Measurements from ENCODE around the gene PVR. TPM values are rescaled to one million over a fixed set of nuclear protein-coding genes. Genes with fewer than 3 reads are reported as not detected.

Gene PVR
- total RNA-seq: 10 to 100 TPM; 23.8 to 39.8 (median 26.7) TPM
- long read RNA-seq, donor 1, transcript PVR-203 (8 exons, 3,078 nt): minor isoform, 9 of 56 reads
- long read RNA-seq, donor 1, transcript PVR-202 (7 exons, 3,166 nt): minor isoform, 8 of 56 reads
- long read RNA-seq, donor 1, transcript PVR-205 (8 exons, 3,325 nt): major isoform, 27 of 56 reads
- long read RNA-seq, donor 1, partial matches to known transcripts: 3 of 56 reads
- long read RNA-seq, donor 1, other reads (novel, unspliced or antisense): 6 of 56 reads
- long read RNA-seq, donor 2, partial matches to known transcripts: 1 of 6 reads
- long read RNA-seq, donor 2, other reads (novel, unspliced or antisense): 2 of 6 reads

- Histone ChIP-seq H3K9me3 (no peaks in the 10 kb centered on the region), H3K4me3 (peak within 1 kb of the TSS; percentile 68), H3K36me3 (ENCODE audit: low read depth) (no peaks in the 10 kb centered on the region), H3K4me1 (ENCODE audit: low read depth) (peaks cover 21% of the 10 kb centered on the region)
- intact Hi-C loops (cut with DNase I, micrococcal nuclease): no loop called here
- ATAC-seq (peak; percentile 94), DNase-seq (peak; percentile 79 to 87 (median 80))
- no peak for TF ChIP-seq CTCF (IDR thresholded peaks at IDR 0.05)
These were observed at the start of gene PVR for GRCh38 chr19:44643605-44644401. TSS of gene PVR (plus strand) at chr19:44643910. CDS start at chr19:44644097, 187 bp downstream.

GRCh38 chr19:44596428-44597130, 47.1 kb upstream of the PVR start:
- Histone ChIP-seq H3K36me3 (ENCODE audit: low read depth) (no peaks in the 10 kb centered on the region), H3K4me3 (no peak overlapping the region), H3K9me3 (no peaks in the 10 kb centered on the region), H3K4me1 (ENCODE audit: low read depth) (peaks cover 10% of the 10 kb centered on the region)
- intact Hi-C loops (cut with DNase I, micrococcal nuclease): no loop called here
- DNase-seq: peak in 2 of 3 donors; percentile 55 to 69
- ATAC-seq: peak; percentile 81
- no peak for TF ChIP-seq CTCF (IDR thresholded peaks at IDR 0.05)

- Histone ChIP-seq H3K36me3 (ENCODE audit: low read depth) (no peaks in the 10 kb centered on the region), H3K4me3 (no peak overlapping the region), H3K4me1 (ENCODE audit: low read depth) (peaks cover 10% of the 10 kb centered on the region), H3K9me3 (no peaks in the 10 kb centered on the region)
- intact Hi-C loops (cut with DNase I, micrococcal nuclease): no loop called here
- no peak for ATAC-seq
- TF ChIP-seq CTCF (IDR thresholded peaks at IDR 0.05): no peak
- no peak for DNase-seq
These were observed 46.6 kb upstream of the PVR start for GRCh38 chr19:44597131-44597491.

GRCh38 chr19:44598355-44598754, 45.4 kb upstream of the PVR start:
- peaks cover 10% of the 10 kb centered on the region for H3K4me1 ChIP-seq (ENCODE audit: low read depth)
- DNase-seq (no peak), ATAC-seq (no peak)
- no peak overlapping the region for H3K4me3 ChIP-seq
- intact Hi-C loops (cut with DNase I, micrococcal nuclease): no loop called here
- H3K36me3 ChIP-seq (ENCODE audit: low read depth): no peaks in the 10 kb centered on the region
- no peak for TF ChIP-seq CTCF (IDR thresholded peaks at IDR 0.05)
- H3K9me3 ChIP-seq: no peaks in the 10 kb centered on the region

GRCh38 chr19:44598880-44599279, 44.8 kb upstream of the PVR start:
- Histone ChIP-seq H3K4me1 (ENCODE audit: low read depth) (peaks cover 10% of the 10 kb centered on the region), H3K9me3 (no peaks in the 10 kb centered on the region), H3K4me3 (no peak overlapping the region), H3K36me3 (ENCODE audit: low read depth) (no peaks in the 10 kb centered on the region)
- intact Hi-C loops (cut with DNase I, micrococcal nuclease): no loop called here
- ATAC-seq (peak; percentile 86), DNase-seq (peak; percentile 77 to 94 (median 77))
- TF ChIP-seq CTCF (IDR thresholded peaks at IDR 0.05): no peak
